SIG-M5 treated with dmso at 0.1 percent for 504 hours (cell line): Measurements from ENCODE around the gene RBM23.
A peak's percentile ranks its signal among the peaks of the same experiment; 100 is the strongest.
"Not testable (repeated sequence)": the region's sequence is repeated elsewhere in the genome, so short reads cannot be mapped to it uniquely, and the experiment has no call there.

ENCODE experiments used
- DNase-seq: peaks from one replicate; lab custom pipeline; 2025; ENCODE audit not compliant: unreplicated experiment; lab: John Stamatoyannopoulos, UW

Gene RBM23

DNA sequence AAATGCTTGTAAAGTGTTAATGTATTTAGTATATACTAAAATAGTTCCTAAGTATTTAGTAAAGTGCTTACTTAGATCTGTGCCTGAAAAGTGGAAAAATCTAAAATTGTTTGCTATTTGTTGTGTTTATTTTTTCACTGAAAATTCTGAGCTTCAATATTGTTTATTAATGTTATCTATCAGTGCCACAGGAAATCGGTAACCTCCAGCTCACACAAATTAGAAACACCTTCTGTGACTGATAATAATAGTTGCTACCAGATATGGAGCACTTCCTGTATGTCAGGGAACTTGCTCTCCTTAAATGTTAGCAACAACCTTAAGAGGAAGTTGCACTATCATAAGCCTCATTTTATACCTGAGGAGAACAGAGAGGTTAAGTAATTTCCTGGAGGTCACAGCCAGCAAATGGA, 48.1 kb downstream of the RBM23 start:
- DNase-seq: peak; percentile 86

- DNase-seq: no peak
Measured at GRCh38 chr14:22866874-22867273, 52.1 kb downstream of the RBM23 start.

DNA sequence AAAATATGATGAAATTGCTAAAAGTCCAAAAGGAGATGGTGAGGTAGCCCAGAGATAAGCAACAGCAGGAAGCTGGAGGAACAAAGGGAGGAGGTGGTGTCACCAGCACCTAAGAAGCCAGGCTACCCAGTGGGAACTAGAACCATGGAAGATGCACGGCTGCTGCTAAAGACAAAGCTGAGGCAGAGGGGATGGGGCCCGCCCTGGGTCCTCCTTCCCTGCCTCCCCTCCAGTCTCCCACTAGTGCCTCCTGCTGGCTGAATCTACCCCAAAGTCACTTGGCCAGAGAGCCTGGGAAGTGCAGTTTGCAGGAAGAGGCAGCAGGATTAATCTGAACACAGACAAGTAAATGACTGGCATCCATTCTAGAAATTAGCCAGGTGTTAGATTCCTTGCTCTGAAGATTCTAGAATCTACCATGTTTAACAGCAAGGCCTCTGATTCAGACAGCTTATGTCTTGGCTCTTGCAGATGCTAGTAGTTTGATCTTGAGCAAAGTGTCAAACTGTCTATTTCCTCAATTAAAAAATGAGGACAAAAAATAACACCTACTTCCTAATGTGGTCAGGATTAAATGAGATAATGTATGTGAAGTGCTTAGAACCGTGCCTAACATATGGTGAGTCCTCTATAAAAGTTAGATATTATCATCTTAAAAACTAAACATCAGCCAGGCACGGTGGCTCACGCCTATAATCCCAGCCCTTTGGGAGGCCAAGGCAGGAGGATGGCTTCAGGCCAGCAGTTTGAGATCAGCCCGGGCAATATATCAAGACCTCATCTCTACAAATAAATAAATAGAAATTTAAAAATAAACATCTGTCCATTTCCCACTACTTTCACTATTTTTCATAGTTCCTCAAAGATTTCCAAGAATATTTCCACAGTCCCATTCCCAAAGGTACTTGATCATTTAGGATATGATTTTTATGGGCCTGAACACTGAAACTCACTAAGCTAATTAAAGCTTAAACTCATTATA, 53.2 kb downstream of the RBM23 start:
- no peak for DNase-seq

DNA sequence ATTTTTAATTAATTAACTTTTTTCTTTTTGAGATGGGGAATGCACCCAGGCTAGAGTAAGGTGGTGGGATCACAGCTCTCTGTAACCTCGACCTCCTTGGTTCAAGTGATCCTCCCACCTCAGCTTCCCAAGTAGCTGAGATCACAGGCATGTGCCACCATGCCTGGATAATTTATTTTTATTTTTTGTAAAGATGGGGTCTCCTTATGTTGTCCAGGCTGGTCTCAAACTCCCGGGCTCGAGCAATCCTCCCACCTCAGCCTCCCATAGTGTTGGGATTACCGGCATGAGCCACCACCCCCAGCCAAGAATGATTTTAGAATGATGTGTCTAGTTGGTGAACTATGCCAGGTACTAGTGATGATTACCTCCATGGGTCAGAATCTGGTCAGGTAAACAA, 54.0 kb downstream of the RBM23 start:
- DNase-seq: no peak

DNA sequence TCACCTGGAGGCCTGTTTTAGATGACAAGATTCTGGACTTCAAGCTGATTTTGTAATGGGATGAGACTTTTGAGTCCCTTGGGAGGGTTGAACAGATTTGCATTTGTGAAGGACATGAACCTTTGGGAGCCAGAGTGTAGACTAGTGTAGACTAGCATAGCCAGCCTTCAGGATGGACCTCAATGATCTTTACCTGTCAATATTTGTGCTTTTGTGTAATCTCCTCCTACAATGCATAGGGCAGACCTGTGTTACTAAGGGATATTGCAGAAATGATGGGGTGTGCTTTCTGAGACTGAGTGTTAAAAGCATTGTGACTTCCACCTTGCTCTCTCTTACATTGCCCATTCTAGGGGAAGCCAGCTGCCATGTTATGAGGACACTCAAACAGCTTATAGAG, 57.3 kb downstream of the RBM23 start:
- DNase-seq: no peak

DNA sequence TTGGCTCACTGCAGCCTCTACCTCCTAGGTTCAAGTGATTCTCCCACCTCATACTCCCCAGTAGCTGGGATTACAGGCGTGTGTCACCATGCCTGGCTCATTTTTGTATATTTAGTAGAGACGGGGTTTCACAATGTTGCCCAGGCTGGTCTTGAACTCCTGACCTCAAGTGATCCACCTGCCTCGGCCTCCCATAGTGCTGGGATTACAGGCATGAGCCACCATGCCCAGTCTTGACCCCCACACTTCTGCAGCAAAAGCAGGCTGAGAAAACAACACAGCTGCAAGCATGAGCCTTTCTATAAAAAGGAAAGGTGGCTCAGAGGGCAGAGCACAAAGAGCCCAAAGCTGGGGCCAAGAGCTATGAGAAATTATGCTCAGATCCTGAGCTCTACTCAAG, 58.6 kb downstream of the RBM23 start:
- DNase-seq: not testable (repeated sequence)

- DNase-seq: no peak
Measured at GRCh38 chr14:22856428-22856827, 62.5 kb downstream of the RBM23 start.

DNA sequence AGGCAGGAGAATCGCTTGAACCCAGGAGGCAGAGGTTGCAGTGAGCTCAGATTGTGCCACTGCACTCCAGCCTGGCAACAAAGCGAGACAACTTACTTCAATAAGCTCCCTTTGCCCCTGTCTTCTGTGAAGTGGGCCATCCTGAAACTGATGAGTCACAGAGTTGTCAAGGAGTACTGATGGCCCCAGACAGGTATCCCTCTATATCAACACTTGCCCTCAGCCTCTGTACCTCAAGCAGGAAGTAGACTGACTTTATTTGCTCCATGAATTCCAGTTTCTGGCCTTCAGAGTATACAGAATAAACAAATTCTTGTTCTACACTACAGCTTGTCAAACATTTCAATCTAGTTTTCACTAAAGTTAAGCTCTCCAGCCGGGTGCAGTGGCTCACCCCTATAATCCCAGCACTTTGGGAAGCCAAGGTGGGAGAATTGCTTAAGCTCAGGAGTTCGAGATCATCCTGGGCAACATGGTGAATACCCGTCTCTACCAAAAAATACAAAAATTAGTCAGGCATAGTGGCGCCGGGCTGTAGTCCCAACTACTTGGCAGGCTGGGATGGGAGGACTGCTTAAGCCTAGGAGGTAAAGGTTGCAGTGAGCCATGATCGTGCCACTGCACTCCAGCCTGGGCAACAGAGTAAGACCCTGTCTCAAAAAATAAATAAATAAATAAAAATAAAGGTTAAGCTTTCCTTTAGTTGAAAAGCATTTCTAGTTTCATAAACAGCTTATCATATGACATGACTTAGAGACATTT, 63.8 kb downstream of the RBM23 start:
- no peak for DNase-seq

DNA sequence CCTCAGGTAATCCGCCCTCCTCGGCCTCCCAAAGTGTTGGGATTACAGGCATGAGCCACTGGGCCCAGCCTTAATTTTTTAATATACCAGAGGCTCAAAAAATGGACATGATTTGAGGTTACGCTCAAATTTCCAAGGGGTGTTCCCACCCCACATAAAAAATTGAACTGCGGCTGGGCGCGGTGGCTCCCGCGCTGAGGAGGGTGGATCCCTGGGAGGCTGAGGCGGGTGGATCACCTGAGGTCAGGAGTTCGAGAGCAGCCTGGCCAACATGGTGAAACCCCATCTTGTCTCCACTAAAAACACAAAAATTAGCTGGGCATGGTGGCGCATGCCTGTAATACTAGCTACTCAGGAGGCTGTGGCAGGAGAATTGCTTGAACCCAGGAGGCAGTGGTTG, 64.7 kb downstream of the RBM23 start:
- DNase-seq: not testable (repeated sequence)

DNA sequence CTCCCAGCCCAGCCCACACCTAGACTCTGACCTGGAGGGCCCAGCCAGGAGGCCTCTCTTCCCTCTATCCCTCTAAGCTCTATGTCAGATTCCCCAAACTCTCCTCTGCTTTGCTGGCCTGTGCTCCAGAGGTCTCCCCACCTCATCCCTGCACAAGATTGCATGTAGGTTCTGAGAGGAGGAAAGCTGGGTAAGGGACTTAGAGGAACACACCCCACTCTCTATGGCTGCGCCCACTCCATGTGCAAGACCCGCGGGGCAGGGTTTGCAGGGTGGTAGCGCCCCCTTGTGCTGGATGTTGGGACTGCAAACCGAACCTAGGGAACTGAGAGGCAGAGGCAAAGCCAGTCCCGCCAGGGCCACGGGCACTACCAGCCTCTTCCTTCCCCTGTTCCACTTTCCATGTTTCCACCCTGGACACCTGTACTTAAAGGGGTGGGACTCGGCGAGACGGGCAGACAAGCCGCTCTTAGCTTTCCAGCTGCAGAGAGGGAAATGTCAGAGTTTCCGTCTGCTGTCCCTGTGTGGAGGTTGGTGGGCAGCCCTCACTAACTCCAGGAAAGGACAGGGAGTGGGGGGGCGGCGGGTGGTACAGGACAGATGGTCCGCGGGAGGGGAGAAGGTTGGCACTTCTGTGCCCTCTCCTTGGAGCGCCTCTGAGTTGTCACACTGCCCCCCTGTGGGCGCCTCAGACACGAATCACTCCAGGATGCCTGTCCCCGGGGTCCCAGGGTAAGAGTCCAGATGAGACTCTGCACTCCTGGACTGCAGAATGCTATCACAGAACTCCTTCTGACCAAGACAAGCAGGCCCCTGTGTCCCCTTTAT, 65.8 kb downstream of the RBM23 start:
- DNase-seq: peak; percentile 77

- no peak for DNase-seq
Measured at GRCh38 chr14:22852599-22852939, 66.4 kb downstream of the RBM23 start.

GRCh38 chr14:22852178-22852577, 66.8 kb downstream of the RBM23 start:
- DNase-seq: not testable (repeated sequence)

DNA sequence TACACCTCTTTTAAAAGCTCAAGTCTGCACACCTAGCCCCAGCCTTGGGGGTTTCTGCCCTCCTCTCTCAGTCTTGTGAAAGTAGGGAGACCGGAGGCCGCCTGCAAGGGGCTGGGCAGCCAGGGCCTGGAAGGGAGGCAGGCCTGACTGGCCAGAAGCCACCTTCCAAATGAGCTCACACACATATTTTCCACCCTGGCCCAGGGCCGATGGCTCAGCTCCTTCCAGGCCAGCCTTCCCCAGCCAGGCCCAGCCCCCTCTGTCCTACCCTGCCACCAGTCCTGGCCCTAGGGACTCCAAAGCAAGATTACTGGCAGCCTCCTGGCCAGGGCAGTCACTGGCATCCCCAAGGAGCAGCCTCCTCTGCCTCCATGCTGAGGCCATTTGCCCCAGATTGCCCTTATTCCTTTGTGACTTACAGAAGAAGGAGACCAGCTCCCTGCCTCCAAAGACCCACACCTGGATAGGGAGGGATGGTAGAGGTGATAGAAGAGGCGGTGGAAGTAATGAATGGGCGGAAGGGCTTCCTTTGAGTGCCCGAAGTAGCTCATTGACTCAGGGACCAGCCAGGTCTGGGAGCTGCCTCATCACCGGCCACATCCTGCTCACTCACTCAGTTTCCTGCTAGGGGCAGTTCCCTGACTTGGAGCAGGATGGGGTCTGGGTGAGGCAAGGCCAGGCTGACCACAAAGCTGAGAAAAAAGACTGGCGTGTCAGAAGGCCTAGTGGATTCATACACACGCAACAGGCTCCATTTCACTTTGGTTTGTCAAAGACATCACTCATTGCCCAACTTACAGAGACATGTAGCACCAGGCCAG, 67.8 kb downstream of the RBM23 start:
- peak; percentile 72 for DNase-seq

DNA sequence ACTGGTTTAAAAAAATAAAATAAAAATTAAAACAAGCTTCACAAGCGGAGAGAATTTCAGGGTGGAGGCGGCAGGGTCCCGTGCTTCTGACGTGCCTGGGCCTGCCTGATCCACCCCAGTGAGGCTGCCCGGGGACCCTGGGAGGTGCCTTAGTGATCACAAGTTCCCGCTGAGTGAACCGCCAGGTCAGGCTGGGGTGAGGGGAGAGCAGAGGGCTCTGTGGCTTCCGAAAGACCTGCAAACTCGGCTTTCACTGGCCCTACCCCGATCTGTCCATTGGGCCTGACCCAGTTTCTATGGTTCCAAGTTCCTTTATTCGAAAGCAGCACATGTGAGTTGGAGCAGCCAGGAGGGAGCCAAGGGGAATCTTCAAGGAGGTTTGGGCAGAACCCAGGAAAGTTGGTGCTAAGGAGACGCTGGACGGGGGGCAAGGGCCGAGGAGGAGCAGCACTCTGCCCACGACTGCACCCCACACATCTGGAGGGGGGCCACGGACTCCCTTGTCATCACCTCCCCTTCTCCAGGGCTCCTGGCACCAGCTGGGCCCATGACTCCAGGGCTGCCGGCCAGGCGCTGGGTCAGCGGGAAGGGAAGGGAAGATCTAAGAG, 69.6 kb downstream of the RBM23 start:
- no peak for DNase-seq

- DNase-seq: no peak
Measured at GRCh38 chr14:22848351-22849164, 70.4 kb downstream of the RBM23 start.

GRCh38 chr14:22847661-22848341, 71.1 kb downstream of the RBM23 start:
- DNase-seq: no peak

- DNase-seq: no peak
Measured at GRCh38 chr14:22846811-22847307, 72.1 kb downstream of the RBM23 start.
